Gastroesophageal sphincter (tissue), 2 donors: ENCODE data around the gene SYTL2.

Experiments
- POLR2A ChIP-seq, 2 donors: fragments of 450-650 bp; IDR thresholded peaks; one replicate each; pipeline ENCODE4 v1.6.1; 2017; ENCODE audit warnings: antibody characterized with exemption in 2 of 2, mild to moderate bottlenecking in 2 of 2, moderate library complexity in 1 of 2
- POLR2AphosphoS5 ChIP-seq: sonication (generic); formaldehyde crosslinking; IDR thresholded peaks from one replicate; pipeline ENCODE4 v1.6.1; 2017; ENCODE audit warnings: antibody characterized with exemption

DNA sequence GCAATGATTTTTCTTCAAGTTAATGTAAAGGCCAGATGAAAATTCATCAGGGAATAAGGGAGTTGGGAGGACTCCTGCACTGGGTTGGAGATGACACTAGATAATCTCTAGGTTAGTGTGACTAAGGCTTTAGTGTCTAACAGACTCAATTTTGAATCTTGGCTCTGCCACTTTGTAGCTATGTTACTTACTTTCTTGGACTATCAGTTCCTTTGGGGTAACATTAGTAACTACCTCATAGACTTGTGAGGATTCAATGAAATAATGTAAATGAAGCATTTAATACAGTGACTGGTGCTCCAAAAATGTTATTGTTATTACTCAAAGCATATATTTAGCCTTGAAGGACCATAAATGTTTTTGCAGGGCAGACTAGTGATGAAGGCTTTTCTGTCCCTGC lies 115.4 kb downstream of the SYTL2 start:
- no peak for TF ChIP-seq POLR2A (IDR thresholded peaks at IDR 0.05)
- no peak for TF ChIP-seq POLR2AphosphoS5
